GM18858 (cell line): ENCODE measurements around the gene TNS1.

ENCODE experiments used
- ATAC-seq: cut with Tn5 transposase; IDR thresholded peaks from one replicate; pipeline ENCODE4 v1.9.1; 2021; ENCODE audit not compliant: unreplicated experiment

Gene TNS1

GRCh38 chr2:217945530-217945929 is 57.3 kb downstream of the TNS1 start:
- no peak for ATAC-seq

DNA sequence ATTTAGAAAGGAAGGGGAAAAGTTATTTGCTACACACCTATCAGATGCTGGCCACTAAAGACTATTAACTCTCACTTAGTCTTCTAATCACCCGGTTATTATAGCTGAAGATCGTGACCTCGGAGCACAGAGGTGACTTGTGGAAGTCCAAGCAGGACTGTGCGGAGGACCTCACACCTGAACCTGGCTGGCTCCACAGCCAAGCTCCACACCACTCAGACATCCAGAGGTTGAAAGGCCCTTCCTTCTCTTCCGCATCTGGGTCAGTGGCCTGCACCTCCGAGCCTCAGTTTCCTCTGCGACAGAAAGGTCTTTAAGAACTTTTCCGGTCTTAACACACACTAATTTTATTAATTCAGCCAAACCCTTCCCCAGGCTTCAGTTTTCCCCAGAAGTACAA is 57.9 kb downstream of the TNS1 start:
- ATAC-seq: no peak

GRCh38 chr2:217944366-217944765 is 58.4 kb downstream of the TNS1 start:
- no peak for ATAC-seq

DNA sequence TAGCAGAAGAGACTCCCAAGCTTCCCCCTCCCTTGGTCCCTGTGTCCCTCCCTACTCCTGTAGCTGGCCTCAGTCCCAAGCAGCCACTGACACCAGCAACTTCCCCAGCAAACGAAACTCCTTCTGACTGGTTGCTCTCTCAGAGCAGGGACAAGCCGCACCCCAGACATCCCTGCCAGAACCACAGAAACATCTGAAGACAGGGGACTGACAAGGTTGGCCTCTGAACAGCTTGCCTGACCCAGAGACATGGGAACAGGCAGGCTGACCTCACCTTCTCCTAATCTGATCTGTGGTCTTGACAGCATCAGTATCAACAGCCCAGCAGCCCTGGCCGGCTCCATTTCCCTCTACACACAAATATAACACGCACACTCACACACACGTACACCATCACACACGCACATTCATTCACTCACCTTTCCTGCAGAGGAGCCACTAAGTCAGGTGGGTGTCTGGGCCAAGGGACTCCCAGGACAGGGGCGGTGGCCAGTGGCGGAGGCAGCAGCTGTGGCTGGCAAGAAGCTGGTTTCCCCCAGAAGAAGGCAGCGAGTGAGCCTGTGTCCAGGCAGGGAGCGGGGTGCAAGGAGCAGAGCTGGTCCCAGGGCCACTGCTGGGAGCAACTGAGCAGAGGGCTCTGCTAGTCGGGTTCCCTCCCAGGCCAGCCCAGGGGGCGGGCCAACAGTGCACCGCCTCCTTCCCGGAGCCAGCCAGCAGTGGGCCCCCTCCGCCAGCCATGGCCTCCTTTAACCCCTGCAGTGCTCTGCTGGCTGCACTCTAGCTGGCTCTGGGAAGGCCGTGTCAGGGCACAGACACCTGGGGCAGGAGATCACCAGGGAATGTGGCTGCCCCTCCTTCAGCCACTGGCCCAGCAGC is 59.1 kb downstream of the TNS1 start:
- no peak for ATAC-seq

- no peak for ATAC-seq
Measured at GRCh38 chr2:217942731-217943335, 60.0 kb downstream of the TNS1 start.

- ATAC-seq: no peak
Measured at GRCh38 chr2:217941886-217942728, 60.7 kb downstream of the TNS1 start.

- ATAC-seq: no peak
Measured at GRCh38 chr2:217941339-217941738, 61.5 kb downstream of the TNS1 start.

- no peak for ATAC-seq
Measured at GRCh38 chr2:217940261-217941220, 62.3 kb downstream of the TNS1 start.

DNA sequence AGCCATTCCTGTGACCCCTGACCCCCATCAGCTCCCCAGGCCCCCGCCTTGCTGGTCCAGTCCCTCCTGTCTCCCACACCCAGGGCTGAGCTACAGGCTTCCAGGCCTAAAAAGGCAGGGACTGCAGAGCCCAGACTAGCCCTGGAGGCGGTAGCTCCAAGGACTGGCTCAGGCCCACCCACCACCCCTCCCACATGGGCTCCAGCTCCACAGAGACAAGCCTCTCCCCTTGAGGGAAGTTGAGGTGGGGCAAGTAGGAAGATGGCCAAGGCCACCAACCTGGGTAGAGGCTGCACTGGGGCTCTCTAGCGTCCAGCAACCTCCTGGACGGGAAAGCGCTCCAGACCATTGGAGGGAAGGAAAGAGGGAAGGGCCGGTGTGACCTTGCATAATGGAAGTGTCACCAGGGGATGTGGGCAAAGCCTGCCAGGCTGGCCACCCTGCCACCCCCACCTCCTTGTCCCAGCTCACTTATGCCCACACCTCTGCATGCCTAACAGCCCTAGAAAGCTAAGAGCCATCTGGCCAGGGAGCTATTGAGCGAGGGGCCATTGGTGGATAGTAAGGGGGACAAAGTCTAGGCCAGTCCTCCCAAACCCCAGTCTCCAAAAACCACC is 63.1 kb downstream of the TNS1 start:
- no peak for ATAC-seq

DNA sequence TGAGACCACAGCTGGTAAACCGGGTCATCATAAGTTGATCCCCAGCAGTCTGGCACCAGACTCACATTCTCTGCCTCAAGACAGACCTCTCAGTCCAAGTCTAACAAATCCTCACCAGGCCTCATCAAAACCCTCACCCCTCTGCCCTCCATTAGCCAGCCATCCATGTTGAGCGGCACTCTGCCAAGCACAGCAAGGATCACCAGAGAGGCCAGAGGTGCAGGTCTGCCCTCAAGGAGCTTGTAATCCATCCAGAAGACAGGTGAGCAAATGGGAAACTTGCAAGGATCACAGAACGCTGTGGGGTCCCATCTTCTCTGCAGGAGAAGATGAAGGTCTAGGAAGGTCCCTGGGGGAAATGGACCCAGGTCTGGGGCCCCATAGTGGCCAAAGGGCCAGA is 63.6 kb downstream of the TNS1 start:
- ATAC-seq: no peak

DNA sequence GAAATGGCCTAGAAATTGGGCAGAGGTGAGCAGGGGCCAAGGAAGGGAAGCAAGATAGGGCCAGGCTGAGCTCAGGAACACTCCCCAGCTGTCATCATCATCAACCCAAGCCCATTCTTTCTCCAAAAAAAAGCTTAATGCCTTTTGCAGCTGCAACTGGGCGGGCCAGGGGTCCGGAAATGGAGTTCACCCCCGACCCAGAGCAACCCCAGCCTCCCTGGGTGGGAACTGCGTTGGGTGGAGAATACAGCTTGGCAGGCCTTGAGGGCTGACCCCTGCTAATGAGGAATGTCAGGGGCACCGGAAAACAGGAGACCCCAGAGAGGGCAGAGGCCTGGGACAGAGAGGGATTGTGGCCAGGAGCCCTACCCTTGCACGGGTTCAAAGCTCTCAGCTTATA is 64.8 kb downstream of the TNS1 start:
- ATAC-seq: no peak

GRCh38 chr2:217937446-217937845 is 65.3 kb downstream of the TNS1 start:
- no peak for ATAC-seq

DNA sequence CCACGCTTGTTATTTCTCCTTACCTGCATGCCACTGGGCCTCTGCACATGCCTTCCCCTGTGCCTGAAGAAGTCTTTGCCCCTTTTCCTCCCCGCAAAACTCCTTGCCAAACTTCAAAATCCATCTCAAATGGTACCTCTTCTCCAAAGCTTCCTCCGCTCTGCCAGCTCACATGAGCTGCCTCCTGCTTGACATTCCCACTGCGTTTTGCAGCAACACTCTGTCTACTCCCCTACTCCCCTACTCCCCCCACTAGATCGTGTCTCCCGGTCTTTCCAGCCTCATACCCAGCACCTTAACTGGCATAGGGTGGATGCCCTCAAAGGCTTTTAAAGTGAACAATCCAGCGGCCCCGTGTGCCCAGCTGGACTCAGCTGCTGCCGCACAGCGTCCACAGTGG is 65.8 kb downstream of the TNS1 start:
- no peak for ATAC-seq

DNA sequence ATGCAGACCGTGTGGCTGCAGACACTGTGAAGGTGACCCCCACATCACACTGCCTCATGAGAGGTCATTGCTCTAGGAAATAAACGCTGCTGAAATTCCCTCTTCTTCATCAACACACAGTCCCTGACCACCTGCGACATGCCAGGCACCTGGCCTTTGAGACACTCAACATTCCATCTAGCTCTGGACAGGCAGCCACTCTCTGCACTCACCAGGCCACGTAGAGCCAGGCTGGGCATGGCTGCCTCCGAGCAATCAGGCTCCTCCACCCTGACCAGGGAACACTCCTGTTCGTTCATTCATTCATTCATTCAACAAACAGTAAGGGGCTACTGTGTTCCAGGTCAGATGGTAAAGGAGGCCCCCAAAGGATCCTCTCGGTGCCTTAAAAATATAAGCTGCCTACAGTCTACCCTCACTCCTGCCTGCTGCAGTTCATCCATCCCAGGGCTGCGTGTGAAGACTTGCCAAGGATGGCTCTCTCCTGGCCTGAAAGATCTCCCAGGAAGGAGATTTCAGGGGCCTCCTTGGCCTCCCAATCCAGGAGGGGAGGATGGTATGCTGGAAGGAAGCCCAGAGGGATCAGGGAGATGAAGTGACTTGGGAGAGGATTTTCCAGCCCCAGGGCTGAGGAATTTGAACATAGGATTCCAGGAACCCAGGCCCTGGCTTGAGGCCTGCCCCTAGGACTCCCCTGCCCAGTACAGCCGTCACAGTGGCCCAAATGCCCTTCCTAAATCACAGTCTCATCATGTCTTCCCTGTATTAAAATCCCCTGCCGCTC is 66.7 kb downstream of the TNS1 start:
- ATAC-seq: no peak

DNA sequence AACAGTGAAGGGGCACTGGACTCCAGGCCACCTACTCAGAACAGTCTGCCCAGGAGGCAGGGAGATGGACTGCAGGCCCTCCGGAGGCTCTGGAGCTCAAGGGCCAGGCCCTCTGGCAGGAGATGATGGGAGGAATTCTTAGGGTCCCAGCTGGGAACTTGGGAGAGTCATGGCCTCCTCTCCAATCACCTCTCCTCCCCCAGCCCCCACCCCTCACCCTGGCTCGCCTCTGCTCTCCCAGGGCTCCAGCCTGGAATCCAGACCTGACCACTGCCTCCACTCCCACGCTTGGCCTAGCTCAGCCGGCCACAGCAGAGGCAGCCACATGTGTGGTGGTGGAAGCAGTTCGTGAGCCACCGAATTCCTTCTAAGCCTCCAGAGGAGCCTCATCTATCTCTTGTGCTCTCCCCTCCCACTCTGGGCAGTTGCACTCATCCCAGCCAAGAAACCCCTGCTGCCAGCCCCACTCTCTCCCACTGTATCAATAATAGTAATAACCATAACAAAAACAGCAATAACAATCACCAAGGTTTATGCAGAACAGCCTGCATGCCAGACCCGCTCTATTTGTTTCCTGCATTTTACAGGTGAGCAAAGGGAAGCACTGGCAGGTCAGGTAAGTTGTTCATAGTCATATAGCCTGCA is 67.4 kb downstream of the TNS1 start:
- ATAC-seq: no peak

- no peak for ATAC-seq
Measured at GRCh38 chr2:217934321-217935131, 68.3 kb downstream of the TNS1 start.

DNA sequence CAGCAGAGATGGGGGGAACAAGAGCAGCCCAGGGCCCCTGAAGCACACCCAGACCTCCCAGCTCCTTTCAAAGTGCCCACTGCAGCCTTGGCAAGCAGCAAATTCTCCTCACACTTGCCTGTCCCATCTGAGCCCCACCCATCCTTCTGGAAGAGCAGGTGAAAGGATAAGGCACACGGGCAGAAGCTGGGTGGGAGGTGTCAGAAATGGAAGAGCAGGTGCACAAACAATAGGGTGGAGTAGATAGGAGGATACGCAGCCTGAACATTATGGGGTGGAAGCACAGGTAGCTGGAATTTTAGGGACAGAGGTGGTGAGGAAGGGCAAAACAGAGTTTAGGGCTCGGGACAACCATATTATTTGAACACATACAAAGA is 69.2 kb downstream of the TNS1 start:
- no peak for ATAC-seq
